ENCODE results near the gene ARID3C.

ARID3C gene

GRCh38 chr9:34594177-34594576, 34.7 kb downstream of the ARID3C start:
- DNase-seq = no peak

DNA sequence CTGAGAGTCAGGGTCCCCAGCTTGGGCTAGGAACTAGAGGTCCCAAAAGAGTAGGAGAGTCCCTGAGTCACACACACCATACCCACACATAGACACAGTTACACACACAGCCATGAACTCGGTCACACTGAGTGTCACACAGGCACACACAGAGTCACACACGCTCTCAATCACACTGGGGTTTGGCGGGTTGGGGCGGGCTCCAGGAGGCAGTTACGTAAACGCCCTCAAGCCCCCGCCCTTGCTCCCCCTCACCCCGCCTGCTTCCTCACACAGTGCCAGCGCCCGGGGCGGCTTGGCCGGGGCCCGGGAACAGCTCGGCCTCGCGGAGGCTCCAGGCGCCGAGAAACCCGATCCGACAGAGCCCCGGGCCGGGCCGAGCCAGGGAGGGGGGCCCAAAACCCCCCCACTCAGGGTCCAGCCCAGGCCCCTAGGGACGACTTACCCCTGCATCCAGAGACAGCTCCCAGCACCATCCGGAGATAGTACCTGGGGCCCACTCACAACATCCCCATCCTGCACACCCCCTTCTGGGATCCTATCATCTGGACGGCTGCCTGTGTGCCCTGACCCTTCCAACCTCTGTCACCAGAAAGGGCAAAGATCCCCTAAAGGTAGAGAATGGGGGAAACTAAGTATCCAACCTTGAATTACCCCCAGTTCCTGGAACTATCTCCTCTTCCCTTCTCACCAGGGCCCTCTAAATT, 35.8 kb downstream of the ARID3C start:
- peak in 11 of 14 donors; percentile 8 to 77 (median 57) for DNase-seq

DNA sequence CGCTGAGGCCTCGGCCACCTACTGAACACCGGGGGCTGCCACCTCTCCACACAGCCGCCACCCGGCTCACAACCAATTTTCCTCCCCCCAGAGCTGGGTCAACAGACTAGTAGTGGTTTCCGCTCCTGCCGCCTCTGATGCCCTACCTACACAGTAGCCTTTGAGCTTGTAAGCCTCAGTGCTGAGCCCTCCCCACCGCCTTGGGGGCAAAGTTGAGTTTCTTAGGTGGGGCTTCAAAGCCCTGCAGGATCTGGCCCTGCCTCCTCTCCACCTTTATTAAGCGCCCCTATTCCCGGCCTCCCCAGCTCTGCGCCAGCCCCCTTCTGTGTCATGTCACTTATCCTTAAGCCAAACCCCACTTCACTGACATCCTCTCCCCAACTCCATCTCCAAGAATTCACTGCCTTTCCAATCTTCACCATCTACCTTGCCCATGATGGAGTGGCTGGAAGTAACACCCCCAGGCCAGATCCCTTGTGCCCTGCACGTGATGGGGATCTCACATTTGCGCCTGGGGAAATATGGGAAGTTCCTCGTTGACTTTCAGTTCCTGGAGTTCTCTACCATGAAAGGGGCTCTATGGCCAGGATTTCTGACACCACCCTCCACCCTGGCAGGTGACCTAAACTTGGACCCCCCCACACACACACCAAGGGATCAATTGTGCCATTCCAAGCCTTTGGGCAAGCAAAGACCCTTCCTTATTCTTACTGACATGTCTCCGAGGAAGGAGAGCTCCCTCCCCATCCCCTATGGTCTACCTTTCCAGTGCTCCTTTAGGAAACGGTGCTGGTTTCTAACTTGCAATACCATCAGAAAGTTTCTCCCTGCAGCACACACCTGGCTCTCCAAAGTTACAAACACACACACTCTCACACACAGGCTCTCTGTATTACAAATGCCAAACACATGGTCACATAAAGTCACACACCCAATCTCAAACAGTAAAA, 36.7 kb downstream of the ARID3C start:
- DNase-seq = peak in 1 of 14 donors; percentile 39

DNA sequence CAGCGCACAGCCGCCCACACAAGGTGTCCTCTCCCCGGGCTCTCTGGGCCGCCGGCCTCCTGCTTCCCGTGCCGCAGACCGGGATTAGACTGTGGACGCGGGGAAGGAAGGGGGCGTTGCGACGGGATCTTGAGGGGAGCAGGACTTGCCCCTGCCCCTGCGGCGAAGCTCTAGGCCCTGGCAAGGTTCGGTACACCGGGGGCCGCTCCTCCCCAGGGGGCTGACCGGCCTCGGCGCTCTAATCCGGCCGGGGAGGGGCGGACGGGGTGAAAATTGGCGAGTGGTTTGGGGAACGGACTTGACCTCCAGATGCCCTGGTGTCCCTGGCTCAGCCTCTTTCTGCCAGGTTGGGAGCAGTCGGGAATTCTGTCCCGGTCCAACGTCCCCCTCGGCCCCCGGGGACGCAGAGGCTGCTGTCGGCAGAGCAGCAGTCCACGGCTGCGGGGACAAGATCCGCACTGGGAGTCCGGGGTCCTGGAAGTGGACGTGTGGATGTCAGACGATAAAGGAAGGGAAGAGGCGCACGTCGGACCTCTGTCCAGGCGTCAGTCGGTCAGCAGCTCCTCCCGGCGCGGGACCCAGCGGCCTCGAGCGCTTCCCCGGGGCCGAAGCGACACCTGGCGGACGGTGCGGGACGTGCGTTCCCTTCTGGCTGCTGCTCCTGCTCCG, 37.5 kb downstream of the ARID3C start:
- DNase-seq = peak in 12 of 14 donors; percentile 31 to 87 (median 74)

- DNase-seq = peak in 2 of 14 donors; percentile 42 to 71
Measured at GRCh38 chr9:34590381-34591247, 38.3 kb downstream of the ARID3C start.

GRCh38 chr9:34589636-34590380, 39.1 kb downstream of the ARID3C start, which contains the start of gene CNTFR:
Gene CNTFR, minus strand, starts transcription at chr9:34589724. Its CDS starts 20,743 bp downstream, at chr9:34568981.
- DNase-seq = peak in 11 of 14 donors; percentile 30 to 80 (median 54)

DNA sequence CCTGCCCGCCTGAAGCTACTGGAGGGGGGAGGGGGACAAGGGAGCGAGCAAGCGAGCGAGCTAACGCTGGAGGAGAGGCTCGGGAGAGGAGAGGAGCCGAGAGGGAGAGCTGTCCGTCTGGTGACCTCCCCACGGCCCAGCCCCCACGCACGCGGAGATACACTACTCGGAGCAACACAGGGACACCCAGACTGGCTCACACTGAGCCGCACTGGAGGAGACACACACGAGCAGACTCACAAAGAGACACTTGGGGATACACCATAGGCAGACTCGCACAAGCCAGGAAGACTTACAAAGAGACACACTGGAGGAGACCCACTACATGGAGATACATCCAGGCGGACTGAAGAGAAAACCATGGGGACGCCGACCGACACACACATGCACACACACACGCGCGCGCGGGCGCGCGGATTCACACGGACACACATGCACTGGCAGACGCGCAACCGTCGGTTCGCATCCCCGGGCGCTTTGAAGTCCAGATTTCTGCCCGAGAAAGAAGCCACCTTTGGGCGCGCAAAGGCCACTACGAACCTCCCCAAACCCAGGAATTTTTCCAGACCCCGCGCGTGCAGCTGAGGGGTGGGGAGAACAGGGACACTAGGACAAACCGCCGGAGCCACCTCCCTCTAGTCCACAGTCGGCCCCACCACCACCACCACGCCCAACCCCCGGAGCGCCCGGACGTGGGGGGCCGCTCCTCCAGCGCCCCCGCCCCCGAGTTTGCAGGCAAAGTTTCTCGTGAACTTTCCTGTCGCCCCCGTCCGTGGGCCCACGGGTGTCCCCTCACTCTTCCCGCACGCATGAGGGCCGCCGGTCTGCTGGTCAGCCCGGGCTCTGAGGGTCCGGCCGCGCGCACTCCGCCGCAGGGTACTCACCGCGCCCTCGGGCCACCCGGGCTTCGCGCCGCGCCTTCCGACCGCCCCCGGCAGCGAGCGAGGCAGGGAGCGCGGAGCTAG, 39.9 kb downstream of the ARID3C start:
- DNase-seq = peak in 2 of 14 donors; percentile 14 to 74

DNA sequence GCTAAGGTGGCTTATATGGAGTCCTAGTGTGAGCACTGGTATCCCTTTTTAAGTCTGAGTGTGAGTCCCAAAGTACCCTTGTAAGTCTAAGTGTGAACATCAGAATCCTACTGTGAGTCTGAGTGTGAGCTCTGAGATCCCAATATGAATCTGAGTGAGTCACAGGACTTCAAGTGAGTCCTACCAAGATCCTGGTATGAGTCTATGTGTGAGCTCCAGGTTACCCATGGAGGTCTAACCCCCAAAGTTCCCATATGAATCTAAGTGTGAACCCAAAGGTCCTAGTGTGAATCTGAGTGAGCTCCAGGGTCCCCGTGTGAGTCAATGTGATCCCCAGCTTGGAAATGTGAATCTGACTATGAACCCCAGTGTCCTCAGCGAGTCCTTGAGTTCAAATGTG, 41.6 kb downstream of the ARID3C start:
- no peak for DNase-seq

- no peak for DNase-seq
Measured at GRCh38 chr9:34585946-34586669, 42.8 kb downstream of the ARID3C start.

- DNase-seq = no peak
Measured at GRCh38 chr9:34584970-34585369, 43.9 kb downstream of the ARID3C start.

DNA sequence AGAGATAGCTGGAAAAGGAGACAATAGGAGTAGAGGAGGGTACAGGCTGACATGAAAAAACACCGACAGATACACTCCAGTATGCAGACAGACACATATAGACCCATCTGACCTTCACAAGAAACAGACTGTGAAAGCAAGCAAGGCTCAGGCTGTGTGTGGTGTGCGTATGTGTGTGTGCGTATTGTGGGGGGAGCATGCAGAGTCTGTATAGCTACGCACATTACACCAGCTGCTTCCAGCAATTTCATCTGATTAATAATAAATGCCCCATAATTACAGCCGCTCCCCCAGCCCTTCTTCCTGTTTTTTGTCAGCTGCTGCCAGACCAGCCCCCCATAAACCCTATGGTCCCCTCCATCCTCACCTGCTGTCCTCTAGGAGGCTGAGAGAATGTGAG, 46.1 kb downstream of the ARID3C start:
- no peak for DNase-seq

DNA sequence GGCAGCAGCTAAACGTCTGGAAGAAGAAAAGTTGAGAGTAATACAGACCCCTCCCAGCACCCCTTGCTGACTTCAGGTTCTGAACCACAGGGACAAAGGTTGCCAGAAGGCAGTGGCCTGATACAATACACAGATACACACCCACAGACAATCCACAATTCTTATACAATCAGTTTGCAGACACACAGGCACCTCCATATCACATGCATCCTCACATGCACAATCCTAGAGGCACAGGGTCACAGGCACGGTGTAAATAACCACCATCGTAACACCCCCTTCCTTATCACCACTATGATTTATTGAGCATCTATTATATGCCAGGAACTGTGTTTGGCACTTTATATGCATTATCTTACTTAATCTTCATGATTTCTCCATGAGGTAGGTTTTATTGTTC, 47.5 kb downstream of the ARID3C start:
- no peak for DNase-seq

DNA sequence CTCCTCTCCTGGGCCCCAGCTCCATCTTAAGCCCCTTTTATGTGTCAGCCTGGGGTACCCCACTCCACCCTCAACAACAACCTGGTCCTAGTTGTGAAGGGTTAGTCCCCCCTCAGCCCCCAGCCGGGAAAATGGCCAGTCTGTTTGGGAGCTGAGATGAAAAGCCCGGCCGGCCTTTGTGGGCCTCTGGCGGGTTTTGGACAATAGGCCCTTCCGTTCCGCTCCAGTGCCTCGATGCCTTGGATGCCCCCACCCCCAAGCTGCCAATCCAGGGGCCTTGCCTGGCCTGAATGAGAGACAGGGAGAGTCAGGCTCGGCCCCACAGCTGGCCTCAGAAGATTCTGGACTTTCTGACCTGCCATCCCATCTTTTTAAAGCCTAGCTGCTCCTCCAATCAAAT, 48.5 kb downstream of the ARID3C start:
- peak in 2 of 14 donors; percentile 14 to 35 for DNase-seq

- DNase-seq = no peak
Measured at GRCh38 chr9:34579808-34580163, 49.1 kb downstream of the ARID3C start.

DNA sequence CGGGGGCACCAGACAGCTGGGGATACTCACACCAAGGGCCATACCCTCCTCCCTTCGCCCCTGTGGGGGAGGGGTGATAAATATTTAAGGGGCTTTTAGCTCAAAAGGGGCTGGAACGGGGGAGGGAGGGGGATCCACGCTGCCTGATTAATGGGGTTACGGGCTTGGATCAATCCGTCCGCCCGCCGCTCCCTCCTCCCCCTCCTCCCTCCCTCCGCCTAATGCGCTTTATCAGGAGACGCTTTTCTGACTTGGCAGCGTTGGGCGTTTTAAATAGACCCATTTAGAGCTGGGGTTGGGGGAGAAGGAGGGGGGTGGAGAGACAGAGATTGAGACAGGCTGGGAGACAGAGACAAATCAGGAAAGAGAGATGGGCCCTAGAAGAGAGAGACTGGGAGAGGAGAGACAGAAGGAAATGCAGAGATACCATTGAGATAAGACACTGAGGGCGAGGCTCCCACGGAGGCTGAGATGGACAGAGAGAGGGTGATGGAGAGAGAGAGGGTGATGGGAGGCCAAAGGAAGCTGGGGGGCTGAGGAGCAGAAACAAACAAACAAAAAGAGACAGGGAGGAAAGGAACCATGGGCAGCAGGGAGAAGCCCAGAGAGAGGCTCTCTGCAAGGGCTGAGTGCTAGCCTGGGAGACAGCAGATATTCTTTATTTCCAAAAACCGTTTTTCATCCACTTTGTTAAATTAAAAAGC, 49.6 kb downstream of the ARID3C start:
- DNase-seq = no peak

GRCh38 chr9:34578241-34579103, 50.4 kb downstream of the ARID3C start:
- peak in 3 of 14 donors; percentile 20 to 52 (median 36) for DNase-seq
